ENCODE data around the gene ADIPOQ.

GRCh38 chr3:186902154-186902553 is 59.6 kb downstream of the ADIPOQ start:
- TF ChIP-seq CTCF (IDR thresholded peaks at IDR 0.05; ENCODE audit: poor library complexity) (no peak), EZH2 (IDR thresholded peaks at IDR 0.05; ENCODE audit: borderline replicate concordance) (no peak), EZH2phosphoT487 (IDR thresholded peaks at IDR 0.05; ENCODE audit: low read depth, severe bottlenecking, unreplicated experiment) (no peak)

All from hepatocyte (in vitro differentiated cells).